AG09309 (cell line): ENCODE results near the gene MMP14.

Experiments
- DNase-seq: peaks from one replicate; pipeline ENCODE4 v3.0.0-alpha.2; 2010; ENCODE audit warnings: low read depth
- H3K4me3 ChIP-seq: 2 replicates; pipeline ENCODE4 v1.5.1; 2011; ENCODE audit warnings: mild to moderate bottlenecking, low read depth, low read length, moderate library complexity; ENCODE audit not compliant: control insufficient read depth
- TF ChIP-seq, protein P1 (sequence below): IDR thresholded peaks from 2 replicates; pipeline ENCODE4 v1.5.1; 2011; ENCODE audit warnings: mild to moderate bottlenecking, low read depth, low read length, inconsistent platforms; ENCODE audit not compliant: insufficient read depth, control insufficient read depth; ENCODE audit errors: missing control alignments

Gene MMP14

DNA sequence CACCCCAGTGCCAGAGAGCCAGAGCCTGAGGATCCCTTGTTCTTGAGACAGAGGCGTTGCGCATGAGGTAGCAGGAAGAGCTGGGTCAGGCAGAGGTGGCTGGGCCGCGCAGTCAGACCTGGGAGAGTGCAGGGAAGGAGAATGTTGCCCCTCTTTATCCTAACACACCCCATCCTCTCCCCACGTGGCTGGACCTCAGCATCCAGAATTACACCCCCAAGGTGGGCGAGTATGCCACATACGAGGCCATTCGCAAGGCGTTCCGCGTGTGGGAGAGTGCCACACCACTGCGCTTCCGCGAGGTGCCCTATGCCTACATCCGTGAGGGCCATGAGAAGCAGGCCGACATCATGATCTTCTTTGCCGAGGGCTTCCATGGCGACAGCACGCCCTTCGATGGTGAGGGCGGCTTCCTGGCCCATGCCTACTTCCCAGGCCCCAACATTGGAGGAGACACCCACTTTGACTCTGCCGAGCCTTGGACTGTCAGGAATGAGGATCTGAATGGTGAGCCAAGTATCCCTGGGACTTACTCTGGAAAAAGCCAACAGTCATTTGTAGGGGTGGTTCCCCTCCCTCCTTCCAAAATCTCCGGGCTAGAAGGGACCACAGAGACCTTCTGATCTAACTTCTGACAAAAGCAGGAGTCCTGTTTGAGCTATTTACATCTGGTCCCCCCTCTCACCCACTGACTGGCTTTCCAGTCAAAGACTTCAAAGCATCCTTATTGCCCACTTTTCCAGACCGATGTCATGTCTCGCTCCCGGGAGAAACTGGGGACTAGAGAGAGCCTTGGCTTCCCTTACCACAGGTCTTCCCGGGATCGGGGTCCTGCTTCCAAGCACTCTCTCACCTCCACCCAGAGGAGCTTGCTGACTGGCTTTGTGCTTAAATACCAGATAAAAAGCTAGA, 6.1 kb downstream of the MMP14 start:
- TF ChIP-seq, protein P1, sequence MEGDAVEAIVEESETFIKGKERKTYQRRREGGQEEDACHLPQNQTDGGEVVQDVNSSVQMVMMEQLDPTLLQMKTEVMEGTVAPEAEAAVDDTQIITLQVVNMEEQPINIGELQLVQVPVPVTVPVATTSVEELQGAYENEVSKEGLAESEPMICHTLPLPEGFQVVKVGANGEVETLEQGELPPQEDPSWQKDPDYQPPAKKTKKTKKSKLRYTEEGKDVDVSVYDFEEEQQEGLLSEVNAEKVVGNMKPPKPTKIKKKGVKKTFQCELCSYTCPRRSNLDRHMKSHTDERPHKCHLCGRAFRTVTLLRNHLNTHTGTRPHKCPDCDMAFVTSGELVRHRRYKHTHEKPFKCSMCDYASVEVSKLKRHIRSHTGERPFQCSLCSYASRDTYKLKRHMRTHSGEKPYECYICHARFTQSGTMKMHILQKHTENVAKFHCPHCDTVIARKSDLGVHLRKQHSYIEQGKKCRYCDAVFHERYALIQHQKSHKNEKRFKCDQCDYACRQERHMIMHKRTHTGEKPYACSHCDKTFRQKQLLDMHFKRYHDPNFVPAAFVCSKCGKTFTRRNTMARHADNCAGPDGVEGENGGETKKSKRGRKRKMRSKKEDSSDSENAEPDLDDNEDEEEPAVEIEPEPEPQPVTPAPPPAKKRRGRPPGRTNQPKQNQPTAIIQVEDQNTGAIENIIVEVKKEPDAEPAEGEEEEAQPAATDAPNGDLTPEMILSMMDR: no peak
- no peak for DNase-seq
- H3K4me3 ChIP-seq: no peak overlapping the region

DNA sequence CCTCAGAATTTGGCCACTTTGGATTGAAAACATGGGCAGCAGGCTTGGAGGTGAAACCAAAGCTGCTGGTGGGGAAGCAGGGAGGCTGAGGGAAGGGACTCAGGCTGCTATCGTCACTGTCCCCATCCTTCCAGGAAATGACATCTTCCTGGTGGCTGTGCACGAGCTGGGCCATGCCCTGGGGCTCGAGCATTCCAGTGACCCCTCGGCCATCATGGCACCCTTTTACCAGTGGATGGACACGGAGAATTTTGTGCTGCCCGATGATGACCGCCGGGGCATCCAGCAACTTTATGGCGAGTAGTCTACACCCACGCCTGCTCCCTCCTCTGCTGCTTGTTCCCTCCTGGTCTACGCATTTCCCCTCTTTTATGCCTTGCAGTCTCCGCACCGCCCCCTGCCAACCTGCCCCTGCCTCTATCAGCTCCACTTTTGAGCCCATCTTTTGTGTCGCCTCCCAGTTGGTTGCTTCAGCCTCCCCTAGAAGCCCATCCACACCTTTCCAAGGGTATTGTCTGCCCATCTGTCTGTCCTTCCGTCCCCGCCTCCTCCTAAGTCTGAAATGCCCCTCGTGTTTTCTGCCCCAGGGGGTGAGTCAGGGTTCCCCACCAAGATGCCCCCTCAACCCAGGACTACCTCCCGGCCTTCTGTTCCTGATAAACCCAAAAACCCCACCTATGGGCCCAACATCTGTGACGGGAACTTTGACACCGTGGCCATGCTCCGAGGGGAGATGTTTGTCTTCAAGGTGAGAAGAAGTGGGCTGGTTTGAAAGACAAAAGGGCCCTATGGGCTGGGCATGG, 6.9 kb downstream of the MMP14 start:
- TF ChIP-seq, protein P1: no peak
- DNase-seq: no peak
- H3K4me3 ChIP-seq: no peak overlapping the region

DNA sequence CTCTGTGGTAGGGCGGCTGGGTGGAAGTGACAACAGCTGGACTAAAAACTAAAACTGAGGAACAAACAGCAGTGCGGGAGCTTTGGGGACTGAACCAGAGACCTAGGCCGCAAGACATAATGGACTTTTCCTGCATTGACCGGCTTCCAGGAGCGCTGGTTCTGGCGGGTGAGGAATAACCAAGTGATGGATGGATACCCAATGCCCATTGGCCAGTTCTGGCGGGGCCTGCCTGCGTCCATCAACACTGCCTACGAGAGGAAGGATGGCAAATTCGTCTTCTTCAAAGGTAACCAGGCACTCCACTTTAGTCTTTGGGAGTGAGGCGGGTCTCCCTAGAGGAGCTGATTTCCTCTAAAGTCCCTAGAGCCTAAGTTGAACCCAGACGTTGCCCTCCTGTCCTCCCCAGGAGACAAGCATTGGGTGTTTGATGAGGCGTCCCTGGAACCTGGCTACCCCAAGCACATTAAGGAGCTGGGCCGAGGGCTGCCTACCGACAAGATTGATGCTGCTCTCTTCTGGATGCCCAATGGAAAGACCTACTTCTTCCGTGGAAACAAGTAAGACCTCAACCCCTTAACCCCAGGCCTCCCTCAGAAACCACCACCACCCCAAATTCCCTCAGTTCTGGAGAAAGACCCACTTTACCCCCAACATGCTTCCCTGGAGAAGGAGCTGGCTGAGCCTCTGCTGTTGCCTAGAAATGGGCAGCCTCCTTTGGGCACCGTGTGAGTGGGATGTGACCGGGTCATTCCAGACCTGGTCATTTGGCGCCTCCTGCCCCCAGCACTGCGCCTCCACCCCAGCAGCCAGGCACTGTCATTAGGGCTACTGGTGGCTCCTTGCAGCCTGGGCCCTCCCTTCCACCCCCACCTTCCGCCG, 8.1 kb downstream of the MMP14 start:
- DNase-seq: no peak
- no peak overlapping the region for H3K4me3 ChIP-seq
- TF ChIP-seq, protein P1: no peak

DNA sequence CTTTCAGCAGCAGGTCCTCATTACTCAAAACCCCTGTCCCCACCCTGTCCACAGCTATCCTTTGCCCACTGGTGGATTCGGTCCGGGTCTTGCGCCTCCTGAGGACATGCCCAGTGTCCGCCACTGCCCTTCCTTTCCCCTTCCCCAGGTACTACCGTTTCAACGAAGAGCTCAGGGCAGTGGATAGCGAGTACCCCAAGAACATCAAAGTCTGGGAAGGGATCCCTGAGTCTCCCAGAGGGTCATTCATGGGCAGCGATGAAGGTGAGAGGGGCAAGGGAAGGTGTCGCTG, 8.7 kb downstream of the MMP14 start:
- DNase-seq: no peak
- TF ChIP-seq, protein P1: no peak
- no peak overlapping the region for H3K4me3 ChIP-seq

DNA sequence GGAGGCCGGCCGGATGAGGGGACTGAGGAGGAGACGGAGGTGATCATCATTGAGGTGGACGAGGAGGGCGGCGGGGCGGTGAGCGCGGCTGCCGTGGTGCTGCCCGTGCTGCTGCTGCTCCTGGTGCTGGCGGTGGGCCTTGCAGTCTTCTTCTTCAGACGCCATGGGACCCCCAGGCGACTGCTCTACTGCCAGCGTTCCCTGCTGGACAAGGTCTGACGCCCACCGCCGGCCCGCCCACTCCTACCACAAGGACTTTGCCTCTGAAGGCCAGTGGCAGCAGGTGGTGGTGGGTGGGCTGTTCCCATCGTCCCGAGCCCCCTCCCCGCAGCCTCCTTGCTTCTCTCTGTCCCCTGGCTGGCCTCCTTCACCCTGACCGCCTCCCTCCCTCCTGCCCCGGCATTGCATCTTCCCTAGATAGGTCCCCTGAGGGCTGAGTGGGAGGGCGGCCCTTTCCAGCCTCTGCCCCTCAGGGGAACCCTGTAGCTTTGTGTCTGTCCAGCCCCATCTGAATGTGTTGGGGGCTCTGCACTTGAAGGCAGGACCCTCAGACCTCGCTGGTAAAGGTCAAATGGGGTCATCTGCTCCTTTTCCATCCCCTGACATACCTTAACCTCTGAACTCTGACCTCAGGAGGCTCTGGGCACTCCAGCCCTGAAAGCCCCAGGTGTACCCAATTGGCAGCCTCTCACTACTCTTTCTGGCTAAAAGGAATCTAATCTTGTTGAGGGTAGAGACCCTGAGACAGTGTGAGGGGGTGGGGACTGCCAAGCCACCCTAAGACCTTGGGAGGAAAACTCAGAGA, 9.6 kb downstream of the MMP14 start:
- DNase-seq: no peak
- TF ChIP-seq, protein P1: no peak

More for the DNA sequence above, 9.6 kb downstream of the MMP14 start:
- no peak overlapping the region for H3K4me3 ChIP-seq
